ENCODE measurements around the gene RASSF8. TPM values are rescaled to one million over a fixed set of nuclear protein-coding genes. Genes with fewer than 3 reads are reported as not detected.

RASSF8 gene
- total RNA-seq = 69.4 and 118 TPM in 2 replicates

GRCh38 chr12:25958428-25959070 lies at the start of gene RASSF8:
Gene RASSF8, plus strand, starts transcription at chr12:25958682. Its CDS starts 96,662 bp downstream, at chr12:26055344.

GRCh38 chr12:26124446-26125399 lies 166.2 kb downstream of the RASSF8 start, which contains the start of gene BHLHE41:
Gene BHLHE41, minus strand, starts transcription at chr12:26125037. Its CDS starts 258 bp downstream, at chr12:26124779.

Other genes with a start within 250 kb of the RASSF8 start
- 1.1 and 3.7 TPM in 2 replicates for gene BHLHE41, start 166.4 kb downstream of the RASSF8 start, total RNA-seq
- 2.6 and 2.7 TPM in 2 replicates for gene SSPN, start 236.9 kb downstream of the RASSF8 start, total RNA-seq